ENCODE data around the gene UBR4. TPM values are rescaled to one million over a fixed set of nuclear protein-coding genes. Genes with fewer than 3 reads are reported as not detected.

UBR4 gene
- polyA plus RNA-seq, 1 of the 3 experiments (the other 2 are of a cell fraction): 68.7 TPM

DNA sequence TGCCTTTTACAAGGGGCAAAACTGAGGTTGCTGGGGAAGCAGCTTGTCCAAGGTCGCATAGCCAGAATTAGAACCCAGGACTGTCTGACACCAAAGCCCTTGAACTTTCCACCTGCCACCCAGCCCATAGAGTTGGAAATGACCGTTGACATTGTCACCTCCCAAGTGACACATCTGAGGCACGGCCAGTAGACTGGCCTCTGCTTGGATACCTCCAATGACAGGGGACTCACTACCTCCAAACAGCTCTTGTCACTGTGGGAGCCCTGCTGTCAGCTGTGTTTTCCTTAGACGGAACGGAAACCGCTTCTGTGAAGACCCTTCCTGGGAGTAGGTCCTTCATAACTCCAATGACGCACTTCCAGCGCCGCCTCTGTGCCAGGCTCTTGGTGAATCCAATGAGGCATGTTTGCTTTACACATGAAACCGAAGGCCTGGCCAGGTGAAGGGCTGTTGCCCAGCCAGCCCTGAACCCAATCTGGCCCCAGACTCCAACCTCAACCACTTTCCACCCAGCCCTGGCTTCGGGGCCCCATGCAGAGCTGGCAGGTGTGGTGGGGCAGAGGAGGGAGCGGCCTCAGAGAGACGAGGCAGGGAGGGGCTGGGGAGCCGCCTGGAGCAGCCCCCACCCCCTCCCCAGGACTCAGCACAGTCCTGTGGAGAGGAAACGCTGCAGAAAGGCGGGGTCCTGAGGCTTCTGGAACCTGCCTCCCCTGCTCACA is 144.4 kb downstream of the UBR4 start:
- ChIA-PET CTCF (no interaction called here), POLR2A (no interaction called here)
- no peaks in the 10 kb centered on the region for H3K9me3 ChIP-seq
- H3K79me2 ChIP-seq (ENCODE audit: insufficient read depth): no peaks in the 10 kb centered on the region
- no peaks in the 10 kb centered on the region for H3K36me3 ChIP-seq (replicated peaks in 1 of 2; ENCODE audit: control insufficient read depth in 1 of 2, insufficient read depth in 2 of 2, low read length in 1 of 2)
- peaks cover 0 to 41% of the 10 kb centered on the region in 2 experiments; a peak in 1 of 4 replicates for H3K4me1 ChIP-seq (ENCODE audit: control insufficient read depth in 1 of 2, insufficient read depth in 2 of 2, low read depth in 1 of 2, low read length in 1 of 2)
- 91% methylated on average over 10 of the region's 16 CpGs for WGBS (ENCODE audit: low lambda C conversion rate)
- no peaks in the 10 kb centered on the region for H3K27me3 ChIP-seq (ENCODE audit: insufficient read depth)
- DNase-seq: no peak
- TF ChIP-seq SMC3 (IDR thresholded peaks at IDR 0.05; ENCODE audit: low read depth, low read length) (no peak), EP300 (IDR thresholded peaks at IDR 0.05; ENCODE audit: borderline replicate concordance in 1 of 2, low read depth in 1 of 2, low read length in 1 of 2) (no peak), RCOR1 (IDR thresholded peaks at IDR 0.05; ENCODE audit: low read length) (no peak), NFIC (IDR thresholded peaks at IDR 0.05; ENCODE audit: borderline replicate concordance) (no peak), SIN3A (IDR thresholded peaks at IDR 0.05; ENCODE audit: borderline replicate concordance, low read depth, low read length) (no peak), GATA2 (CRISPR knock-in tag; IDR thresholded peaks at IDR 0.05) (no peak), CHD2 (IDR thresholded peaks at IDR 0.05; ENCODE audit: low read length, partially characterized antibody) (no peak), IRF3 (IDR thresholded peaks at IDR 0.05; ENCODE audit: low read depth, low read length) (no peak), MAX (IDR thresholded peaks at IDR 0.05; ENCODE audit: low read depth) (no peak), RFX5 (IDR thresholded peaks at IDR 0.05; ENCODE audit: low read length) (no peak), TAF1 (IDR thresholded peaks at IDR 0.05; ENCODE audit: borderline replicate concordance, low read depth, low read length) (no peak)
- TF ChIP-seq, protein P1, sequence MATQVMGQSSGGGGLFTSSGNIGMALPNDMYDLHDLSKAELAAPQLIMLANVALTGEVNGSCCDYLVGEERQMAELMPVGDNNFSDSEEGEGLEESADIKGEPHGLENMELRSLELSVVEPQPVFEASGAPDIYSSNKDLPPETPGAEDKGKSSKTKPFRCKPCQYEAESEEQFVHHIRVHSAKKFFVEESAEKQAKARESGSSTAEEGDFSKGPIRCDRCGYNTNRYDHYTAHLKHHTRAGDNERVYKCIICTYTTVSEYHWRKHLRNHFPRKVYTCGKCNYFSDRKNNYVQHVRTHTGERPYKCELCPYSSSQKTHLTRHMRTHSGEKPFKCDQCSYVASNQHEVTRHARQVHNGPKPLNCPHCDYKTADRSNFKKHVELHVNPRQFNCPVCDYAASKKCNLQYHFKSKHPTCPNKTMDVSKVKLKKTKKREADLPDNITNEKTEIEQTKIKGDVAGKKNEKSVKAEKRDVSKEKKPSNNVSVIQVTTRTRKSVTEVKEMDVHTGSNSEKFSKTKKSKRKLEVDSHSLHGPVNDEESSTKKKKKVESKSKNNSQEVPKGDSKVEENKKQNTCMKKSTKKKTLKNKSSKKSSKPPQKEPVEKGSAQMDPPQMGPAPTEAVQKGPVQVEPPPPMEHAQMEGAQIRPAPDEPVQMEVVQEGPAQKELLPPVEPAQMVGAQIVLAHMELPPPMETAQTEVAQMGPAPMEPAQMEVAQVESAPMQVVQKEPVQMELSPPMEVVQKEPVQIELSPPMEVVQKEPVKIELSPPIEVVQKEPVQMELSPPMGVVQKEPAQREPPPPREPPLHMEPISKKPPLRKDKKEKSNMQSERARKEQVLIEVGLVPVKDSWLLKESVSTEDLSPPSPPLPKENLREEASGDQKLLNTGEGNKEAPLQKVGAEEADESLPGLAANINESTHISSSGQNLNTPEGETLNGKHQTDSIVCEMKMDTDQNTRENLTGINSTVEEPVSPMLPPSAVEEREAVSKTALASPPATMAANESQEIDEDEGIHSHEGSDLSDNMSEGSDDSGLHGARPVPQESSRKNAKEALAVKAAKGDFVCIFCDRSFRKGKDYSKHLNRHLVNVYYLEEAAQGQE (IDR thresholded peaks at IDR 0.05; ENCODE audit: low read depth, low read length): no peak
- TF ChIP-seq, protein P2, sequence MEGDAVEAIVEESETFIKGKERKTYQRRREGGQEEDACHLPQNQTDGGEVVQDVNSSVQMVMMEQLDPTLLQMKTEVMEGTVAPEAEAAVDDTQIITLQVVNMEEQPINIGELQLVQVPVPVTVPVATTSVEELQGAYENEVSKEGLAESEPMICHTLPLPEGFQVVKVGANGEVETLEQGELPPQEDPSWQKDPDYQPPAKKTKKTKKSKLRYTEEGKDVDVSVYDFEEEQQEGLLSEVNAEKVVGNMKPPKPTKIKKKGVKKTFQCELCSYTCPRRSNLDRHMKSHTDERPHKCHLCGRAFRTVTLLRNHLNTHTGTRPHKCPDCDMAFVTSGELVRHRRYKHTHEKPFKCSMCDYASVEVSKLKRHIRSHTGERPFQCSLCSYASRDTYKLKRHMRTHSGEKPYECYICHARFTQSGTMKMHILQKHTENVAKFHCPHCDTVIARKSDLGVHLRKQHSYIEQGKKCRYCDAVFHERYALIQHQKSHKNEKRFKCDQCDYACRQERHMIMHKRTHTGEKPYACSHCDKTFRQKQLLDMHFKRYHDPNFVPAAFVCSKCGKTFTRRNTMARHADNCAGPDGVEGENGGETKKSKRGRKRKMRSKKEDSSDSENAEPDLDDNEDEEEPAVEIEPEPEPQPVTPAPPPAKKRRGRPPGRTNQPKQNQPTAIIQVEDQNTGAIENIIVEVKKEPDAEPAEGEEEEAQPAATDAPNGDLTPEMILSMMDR (IDR thresholded peaks at IDR 0.05): no peak
- H2AFZ ChIP-seq (ENCODE audit: low read depth): no peak overlapping the region
- H3K9me2 ChIP-seq: no peaks in the 10 kb centered on the region
- no peaks in the 10 kb centered on the region for H4K20me1 ChIP-seq (ENCODE audit: insufficient read depth)
- H3K27ac ChIP-seq (ENCODE audit: low read depth in 2 of 2, low read length in 1 of 2): no peak overlapping the region
- H3K4me3 ChIP-seq (ENCODE audit: low read depth in 2 of 2, low read length in 1 of 2): no peak overlapping the region
- H3K9ac ChIP-seq: no peak overlapping the region
- no peaks in the 10 kb centered on the region for H3F3A ChIP-seq (replicated peaks; ENCODE audit: insufficient read depth)
- no peak overlapping the region for H3K4me2 ChIP-seq
